ENCODE results near the gene ABI3BP.
"Not testable (repeated sequence)": the region's sequence is repeated elsewhere in the genome, so short reads cannot be mapped to it uniquely, and the experiment has no call there.

ABI3BP gene

DNA sequence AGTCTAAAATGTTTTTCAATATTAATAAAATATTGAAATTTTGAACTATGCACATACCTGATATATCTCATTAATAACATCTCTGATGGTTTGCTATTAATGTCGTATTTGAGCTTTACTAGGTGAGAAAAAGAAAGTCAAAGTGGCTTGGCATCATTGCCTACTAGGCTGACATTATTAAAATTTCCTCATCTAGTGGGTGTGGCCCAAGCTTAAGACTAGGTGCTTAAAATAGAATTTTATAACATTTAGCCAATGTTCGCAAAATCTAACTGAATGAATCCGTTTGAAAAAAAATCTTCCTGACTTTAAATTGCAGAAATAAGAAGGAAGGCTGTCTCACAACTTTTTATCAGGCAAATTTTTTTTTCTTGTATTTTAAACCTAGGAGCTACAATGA is 46.1 kb downstream of the ABI3BP start:
- DNase-seq (ENCODE audit: insufficient read length, low spot score): no peak
- no peak for FAIRE-seq

DNA sequence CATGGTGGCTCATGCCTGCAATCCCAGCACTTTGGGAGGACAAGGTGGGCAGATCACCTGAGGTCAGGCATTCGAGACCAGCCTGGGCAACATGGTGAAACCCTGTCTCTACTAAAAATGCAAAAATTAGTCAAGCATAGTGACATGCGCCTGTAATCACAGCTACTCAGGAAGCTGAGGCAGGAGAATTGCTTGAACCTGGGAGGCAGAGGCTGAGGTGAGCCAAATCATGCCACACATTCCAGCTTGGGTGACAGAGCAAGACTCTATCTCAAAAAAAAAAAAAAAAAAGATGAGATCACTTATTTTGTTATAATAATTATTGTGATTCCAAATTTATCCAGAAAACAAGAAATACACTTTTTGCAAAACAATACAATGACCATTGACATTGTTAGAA is 47.1 kb downstream of the ABI3BP start:
- not testable (repeated sequence) for FAIRE-seq; DNase-seq (ENCODE audit: insufficient read length, low spot score)

DNA sequence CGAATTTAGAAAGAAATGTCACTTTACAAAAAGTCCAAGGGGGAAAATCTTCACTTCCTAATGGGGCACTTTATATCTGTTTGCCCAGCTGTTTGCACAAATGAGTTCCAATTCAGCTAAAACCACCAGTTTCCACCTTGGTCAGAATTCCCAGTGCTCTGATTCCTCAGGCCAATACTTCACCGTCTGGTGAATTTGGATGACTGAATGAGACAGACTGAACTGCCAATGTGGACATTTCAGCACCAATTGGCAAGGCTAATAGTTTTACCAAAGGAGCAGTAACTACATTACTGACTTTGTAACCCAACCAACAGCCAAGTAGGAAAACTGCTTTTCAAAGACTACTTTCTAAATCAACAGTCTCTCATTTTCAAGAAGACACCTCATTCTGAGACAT is 51.8 kb downstream of the ABI3BP start:
- FAIRE-seq (no peak), DNase-seq (ENCODE audit: insufficient read length, low spot score) (no peak)

DNA sequence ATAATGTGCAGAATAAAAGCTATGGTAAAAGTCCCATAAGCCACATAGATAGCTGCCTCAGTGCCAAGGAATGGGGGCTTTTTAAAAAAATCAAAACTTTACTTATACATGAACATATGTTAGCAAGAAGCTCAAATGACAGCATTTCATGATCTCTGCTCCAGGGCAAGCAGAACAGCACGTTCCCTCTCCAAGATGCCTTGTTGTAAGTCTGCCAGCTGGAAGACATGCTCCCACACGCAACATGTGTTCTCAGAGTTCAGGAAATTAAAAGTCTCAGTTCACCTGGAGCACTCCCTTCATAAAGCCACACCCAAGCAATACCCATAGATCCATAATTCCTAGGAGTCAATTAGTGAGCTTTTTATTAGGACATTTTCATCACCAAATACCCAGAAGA is 52.2 kb downstream of the ABI3BP start:
- FAIRE-seq (no peak), DNase-seq (ENCODE audit: insufficient read length, low spot score) (no peak)

DNA sequence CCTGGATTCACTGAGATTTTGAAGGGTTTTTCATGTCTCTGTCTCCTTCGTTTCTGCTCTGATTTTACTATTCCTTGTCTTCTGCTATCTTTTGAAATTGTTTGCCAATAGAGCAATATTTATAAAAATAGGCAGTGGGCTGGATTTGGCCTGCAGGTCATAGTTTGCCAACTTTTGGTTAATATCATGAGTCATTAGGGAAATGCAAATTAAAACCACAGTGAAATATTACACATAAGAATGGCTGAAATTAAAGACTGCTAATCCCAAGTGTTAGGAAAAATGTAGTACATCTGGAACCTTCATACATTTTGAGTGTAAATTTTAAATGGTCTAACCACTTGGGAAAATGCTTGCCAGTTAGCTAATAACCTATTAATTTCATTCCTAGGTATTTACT is 56.3 kb downstream of the ABI3BP start:
- no peak for DNase-seq (ENCODE audit: insufficient read length, low spot score)
- FAIRE-seq: no peak

DNA sequence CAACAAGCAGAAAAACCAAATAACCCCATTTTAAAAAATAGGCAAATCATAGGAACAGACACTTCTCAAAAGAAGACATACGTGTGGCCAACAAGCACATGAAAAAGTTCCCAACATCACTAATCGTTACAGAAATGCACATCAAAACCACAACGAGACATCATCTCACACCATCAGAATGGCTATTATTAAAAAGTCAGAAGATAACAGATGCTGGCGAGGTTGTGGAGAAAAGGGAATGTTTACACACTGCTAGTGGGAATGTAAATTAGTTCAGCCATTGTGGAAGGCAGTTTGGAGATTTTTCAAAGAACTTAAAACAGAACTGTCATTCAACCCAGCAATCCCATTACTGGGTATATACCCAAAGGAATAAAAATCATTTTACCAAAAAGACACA is 60.7 kb downstream of the ABI3BP start:
- FAIRE-seq (no peak), DNase-seq (ENCODE audit: insufficient read length, low spot score) (no peak)

DNA sequence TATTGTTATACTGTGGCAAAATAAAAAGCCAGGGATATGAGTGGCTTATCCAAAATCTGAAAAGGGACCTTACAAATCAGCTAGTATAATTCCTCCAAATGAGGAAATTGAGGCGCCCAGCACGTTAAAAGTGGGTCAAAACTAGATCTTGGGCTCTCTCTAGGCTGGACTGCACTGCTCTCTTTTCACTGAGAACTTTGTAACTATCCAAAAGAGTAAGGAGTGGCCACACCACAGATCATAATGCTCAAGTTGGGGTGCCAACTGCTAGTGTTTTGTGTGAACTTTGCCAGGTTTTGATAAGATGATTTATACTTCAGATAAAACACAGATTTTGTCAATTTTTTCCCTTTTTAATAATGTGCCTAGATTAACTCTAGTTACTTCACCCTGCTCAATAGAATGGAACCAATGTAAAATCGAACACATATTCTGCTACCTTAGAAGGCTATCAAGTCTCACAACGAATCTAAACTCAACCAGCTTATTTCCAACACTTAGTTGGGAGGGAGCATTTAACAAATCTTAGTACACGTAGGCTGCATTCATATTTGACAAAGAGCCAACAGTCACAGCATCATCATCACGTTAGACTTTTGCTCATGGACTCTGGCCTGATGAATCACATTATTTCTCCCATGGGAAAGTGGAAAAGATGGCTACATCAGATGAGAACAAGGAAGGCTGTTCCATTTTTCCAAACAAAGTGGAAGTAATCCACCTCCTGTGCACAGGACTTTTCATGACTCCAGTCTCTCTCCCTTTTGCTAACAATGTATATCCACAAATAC is 64.4 kb downstream of the ABI3BP start:
- DNase-seq (ENCODE audit: insufficient read length, low spot score): no peak
- FAIRE-seq: no peak

DNA sequence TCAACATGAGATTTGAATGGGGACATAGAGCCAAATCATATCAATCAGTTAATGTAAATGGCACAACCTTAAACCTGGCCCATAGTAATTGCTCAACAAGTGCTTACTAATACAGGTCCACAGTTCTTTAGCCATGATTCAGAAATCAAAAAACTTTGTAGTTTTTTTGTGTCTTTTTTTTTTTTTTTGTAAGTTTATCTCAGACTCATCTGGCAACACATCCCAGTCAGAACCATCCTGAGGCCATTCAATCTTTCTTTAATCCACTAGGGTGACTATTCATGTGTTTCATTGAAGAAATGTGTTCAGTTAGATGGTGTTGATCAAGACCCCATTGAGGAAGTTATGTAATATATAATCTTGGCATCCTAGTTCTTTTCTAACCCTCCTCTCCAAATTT is 65.4 kb downstream of the ABI3BP start:
- DNase-seq (ENCODE audit: insufficient read length, low spot score) (no peak), FAIRE-seq (no peak)

DNA sequence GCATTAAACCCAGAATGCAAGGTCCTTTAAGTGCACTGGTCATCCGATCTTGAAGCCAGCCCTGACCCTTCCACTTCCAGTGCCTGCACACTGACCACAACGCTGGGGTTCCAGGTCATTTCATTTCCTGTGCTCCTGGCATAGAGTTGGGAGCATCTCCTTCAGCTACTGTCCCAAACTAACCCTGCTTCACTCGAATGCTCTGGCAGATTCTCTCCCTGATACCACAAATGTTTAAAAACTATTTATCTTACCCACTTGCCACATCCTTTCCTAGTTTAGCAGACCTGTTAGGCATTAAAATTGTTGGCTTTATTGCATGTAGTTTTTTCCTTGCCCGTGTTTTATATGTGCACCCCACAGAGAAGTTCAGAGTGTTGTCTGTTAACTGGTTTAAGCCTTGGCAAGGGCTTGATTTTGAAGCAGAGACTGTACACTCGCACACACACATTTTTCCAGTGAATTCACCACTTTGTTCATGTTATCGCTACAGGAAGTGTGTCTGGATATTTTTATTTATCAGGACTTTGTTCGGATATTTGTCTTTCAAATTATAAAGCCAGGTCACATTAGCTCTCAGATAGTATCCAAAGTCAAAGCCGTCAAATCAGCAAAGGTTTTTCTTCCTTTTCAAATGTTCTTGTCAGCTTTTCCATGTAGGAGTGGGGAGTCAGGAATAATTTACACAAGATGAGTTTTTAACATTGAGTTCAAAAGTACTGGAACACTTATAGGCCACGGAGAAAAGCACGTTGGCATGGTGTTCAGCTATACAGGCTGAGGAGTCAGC is 77.3 kb downstream of the ABI3BP start:
- FAIRE-seq (no peak), DNase-seq (ENCODE audit: insufficient read length, low spot score) (no peak)

DNA sequence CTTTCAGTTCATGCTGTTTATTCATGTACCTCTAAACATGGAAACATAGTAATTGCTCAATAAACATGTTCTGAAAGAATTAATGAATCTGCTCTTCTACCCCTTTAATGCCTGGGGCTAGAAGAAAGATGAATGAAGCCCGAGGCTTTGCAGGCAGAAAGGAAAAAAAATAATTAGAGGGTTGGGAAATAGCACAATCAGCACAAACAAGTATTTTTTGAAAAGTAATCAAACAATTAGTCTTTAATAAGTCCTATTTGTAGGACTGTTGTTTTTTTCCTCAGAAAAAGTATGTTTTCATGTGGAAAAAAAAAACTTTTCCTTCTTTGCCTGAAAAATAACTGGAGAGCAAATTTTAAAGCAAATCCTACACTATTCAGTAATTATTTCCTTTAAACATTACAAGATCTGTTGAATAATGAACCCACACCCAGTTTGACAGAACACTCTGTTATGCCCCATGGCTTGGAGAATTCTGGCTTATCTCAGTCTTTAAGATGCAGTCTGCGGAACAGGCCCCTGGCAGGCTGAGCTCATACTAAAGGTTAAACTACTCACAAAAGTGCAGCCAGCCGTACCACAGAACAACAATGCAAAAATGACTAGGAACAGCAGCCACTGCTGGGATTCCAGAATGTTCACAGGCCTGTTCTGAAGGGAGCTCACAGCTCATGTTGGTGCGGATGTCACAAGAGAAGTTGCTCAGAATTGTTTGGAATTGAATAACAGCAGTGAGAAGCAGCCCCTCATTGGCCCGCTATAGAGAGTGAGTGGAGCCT is 79.2 kb downstream of the ABI3BP start:
- DNase-seq (ENCODE audit: insufficient read length, low spot score) (no peak), FAIRE-seq (no peak)

DNA sequence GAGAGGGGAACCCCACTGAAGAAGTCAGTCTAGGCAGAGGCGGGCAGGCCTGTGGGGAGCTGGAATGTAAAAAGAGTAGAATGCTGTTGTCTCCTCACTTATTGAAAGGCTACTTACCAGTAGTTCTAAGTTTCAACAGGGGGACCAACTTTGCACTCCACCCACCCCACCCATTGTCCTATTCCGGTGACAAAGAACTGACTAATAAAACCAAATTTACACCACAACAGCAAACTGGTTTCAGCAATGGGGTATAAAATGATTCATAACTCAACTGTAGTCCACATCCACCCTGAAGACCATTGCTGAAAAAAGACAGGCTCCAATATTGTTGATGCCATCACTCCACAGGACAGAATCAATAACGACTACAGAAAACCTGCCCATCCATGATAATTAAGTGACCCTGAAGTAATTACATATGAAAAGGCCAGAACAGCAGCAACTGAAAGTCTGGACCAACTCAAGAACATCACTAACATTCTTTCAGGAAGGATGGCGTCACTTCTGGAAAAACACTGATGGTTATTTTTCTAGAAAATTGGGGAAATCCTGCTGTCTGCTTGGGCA is 80.2 kb downstream of the ABI3BP start:
- FAIRE-seq (no peak), DNase-seq (ENCODE audit: insufficient read length, low spot score) (no peak)

DNA sequence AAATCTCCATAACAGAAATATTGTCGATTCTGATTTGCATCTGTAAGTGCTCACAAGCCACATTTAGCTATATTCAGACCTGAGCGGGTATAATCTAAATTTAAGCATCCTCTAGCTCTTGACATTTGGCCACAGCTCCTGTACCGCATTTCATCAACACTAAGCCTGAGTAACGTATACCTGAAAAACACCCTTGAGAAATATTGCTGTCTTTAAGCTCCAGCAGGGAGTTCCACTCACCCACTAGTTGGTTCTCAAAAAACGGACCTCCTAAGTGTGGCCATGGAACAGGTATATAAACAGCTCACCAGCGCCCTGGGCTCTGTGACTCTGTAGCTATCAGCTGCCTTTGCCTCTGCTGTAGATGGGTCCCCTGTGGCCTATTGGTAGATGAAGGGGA is 80.7 kb downstream of the ABI3BP start:
- no peak for FAIRE-seq
- no peak for DNase-seq (ENCODE audit: insufficient read length, low spot score)

DNA sequence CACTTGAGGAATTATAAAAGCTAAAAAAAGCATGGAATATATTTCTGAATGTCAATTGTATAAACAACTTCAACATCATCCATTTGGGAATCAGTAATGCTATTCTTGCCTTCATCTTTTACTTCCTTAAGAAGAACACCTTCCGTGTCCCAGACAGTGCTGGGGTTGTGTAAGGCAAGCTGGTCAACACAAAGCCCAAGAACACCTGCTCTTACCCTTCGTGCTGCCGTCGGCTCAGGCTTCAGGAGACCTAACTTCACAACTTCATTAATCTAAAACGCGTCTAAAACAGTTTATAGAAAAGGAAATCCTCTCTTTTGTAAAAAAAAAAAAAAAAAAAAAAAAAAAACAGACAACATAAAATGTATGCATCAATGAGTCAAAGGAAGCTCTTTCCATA is 81.3 kb downstream of the ABI3BP start:
- DNase-seq (ENCODE audit: insufficient read length, low spot score) (no peak), FAIRE-seq (no peak)

DNA sequence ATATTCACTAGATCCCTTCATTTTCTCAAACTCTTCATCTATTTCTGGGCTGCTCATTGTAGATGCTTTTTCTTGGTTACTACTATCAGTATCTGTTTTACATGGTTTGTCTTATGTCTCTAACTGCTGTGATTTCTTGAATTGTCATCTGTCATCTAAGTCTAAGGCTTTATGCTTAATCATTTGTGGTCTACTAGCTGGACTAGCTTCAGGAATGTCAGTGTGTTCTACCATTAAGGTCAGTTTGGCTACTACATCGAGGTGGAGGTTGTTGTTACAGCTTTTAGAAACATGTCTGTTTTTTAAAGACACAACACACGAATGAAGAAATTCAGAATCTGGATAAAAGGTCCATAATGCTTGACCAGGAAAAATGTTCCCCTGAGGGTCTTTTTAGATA is 82.2 kb downstream of the ABI3BP start:
- FAIRE-seq (no peak), DNase-seq (ENCODE audit: insufficient read length, low spot score) (no peak)

DNA sequence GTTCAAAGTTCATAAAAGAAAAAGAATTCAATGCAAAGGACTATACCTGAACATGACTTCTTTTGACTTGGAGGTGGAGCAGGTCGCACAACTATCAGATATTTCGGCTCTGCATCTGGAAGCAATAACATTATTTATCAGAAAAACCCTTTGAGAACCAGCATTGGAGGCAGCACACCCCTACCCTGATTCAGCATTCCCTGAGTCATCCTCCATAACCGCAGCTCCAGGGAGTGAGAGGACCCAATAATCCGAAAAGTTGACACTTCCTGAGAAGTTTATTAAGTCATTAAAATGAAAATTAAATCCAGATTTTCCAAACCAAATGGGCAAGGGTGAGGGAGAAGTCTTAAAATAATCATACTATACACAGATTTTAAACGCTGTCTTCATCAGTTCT is 90.6 kb downstream of the ABI3BP start:
- no peak for FAIRE-seq
- DNase-seq (ENCODE audit: insufficient read length, low spot score): peak; percentile 23

DNA sequence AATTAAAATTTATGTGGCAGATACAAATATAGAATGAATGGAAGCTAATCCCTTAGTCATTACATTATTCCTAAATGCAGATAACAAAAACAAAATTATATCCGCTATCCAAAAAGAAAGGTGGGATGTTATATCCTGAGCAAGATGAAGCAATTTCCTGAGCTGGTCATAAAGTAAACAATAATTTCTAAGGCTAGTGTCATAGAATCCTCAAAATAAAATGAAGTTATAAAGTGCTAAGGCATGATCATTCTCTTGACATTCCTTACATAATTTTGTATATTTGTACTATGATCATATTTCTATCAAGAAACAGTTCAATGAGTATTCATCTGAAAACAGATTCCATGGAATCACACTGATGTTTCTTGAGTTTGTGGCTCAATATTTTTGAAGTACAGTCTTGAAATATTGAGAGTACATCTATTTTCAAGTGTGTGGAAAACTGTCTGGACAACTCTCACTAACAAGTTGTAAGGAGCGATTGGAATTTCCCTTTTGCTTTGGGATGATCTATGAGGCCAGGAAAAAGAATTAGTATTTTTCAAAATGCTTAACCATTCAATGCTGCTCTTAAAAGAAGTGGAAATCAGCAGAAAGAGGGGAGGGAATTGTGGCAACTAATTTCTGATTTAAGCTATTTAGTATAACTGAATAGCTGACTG is 92.4 kb downstream of the ABI3BP start:
- DNase-seq (ENCODE audit: insufficient read length, low spot score) (peak; percentile 5), FAIRE-seq (no peak)

DNA sequence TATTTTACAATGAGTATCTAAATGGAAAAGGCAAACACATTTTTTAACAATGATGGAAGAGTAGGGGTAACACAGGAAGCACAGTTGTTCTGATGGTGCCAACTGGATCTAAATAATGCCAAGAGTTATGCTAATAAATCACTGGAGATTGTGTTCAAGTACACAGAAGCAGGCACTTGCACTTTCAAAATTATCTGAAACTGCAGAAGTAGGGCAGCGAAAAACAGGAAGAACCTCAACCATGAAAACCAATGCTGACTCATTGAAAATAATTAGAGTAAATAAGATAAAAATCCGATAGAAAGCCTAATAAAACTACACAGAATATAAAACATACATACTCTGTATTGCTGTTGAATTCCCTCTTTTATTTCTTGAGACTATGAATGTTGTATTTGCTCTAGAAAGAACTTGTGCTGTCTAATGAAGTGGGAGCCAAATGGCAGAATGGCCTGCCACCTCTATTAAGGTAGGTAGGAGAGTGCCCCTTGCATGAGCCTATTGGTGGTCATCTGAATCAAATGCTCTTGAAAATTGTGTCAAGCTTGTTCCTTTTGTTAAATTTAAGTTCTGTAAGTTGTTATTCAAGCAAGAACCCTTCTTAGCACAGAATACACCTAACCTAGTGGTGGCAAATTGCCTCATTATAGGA is 93.7 kb downstream of the ABI3BP start:
- no peak for FAIRE-seq
- no peak for DNase-seq (ENCODE audit: insufficient read length, low spot score)

DNA sequence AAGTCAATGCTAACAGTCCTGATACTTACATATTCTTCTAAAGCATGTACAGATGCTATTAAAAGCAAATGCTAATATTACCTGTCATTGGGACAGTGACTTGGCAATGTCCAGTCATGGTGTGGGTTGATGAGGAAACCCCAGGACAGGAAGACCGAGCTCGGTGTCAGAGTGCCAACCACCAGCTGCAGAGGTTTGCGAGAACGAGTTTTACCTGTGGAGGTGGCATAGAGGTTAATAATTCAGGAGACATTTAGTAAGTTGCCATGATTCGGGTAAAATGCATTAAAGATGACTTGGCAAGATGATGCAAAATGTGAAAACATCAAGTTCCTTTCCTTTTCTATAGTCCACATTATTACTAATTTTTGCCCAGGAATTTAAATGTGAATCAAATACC is 94.5 kb downstream of the ABI3BP start:
- no peak for FAIRE-seq
- no peak for DNase-seq (ENCODE audit: insufficient read length, low spot score)

DNA sequence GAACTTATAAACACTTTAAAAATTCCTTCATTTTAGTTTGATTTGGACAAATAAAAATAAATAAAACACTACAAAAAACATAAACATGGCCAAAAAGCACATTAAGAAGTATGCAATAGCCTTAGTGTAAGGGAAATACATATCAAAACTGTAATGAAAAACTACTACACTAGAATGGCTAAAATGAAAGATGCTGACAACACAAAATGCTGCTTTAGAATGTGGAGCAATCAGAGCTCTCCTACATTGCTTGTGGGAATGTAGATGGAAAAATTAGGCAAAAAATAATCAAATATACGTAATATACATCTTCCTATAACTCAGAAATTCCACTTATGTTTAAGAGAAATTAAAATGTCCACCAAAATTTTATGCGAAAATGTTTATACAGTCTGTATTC is 96.2 kb downstream of the ABI3BP start:
- DNase-seq (ENCODE audit: insufficient read length, low spot score) (no peak), FAIRE-seq (no peak)

DNA sequence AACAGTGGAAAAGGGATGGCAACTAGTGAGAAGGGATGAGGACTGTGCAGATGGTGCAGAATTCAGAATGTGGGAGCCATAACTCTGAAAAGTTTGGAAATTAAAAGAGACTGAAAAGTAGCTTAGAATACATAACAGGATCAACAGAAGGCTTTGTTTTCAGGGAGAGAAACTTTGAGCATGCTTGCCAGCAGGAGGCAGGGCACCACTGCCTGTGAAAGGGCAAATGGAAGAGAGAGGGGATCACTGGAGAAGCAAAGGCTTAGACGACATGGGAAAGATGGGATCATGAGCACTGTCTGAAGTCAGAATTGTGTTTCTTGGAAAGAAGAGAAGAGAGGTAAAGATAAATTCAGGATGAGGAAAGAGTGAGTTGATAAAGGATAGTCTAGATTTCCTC is 99.6 kb downstream of the ABI3BP start:
- DNase-seq (ENCODE audit: insufficient read length, low spot score) (peak; percentile 42), FAIRE-seq (peak; percentile 62)

Data from HTR-8/SVneo (cell line).